ENCODE results near the gene ABCB9. TPM values are rescaled to one million over a fixed set of nuclear protein-coding genes. Genes with fewer than 3 reads are reported as not detected.

The ABCB9 gene
- total RNA-seq, 6 donors from 2014 or later = 2.1 to 9.9 (median 4.3) TPM

DNA sequence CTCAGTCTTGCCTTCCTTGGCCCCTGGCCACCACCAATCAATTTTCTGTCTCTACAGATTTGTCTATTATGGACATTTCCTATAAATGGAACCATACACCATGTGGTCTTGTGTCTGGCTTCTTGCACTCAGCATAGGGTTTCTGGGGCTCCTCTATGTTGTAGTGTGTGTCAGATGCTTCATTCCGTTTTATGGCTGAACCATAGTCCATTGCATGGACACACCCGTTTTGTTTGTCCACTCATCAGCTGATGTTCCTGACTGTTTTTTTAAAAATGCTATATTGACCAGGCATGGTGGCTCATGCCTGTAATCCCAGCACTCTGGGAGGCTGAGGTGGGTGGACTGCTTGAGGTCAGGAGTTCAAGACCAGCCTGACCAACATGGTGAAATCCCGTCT, 35.2 kb upstream of the ABCB9 start:
- no peak overlapping the region for H3K27ac ChIP-seq
- no peaks in the 10 kb centered on the region for H3K9me3 ChIP-seq
- 89 to 93% methylated on average over 3 of the region's 3 CpGs for WGBS, 2 donors
- ATAC-seq (ENCODE audit: low FRiP score in 2 of 2) = no peak
- TF ChIP-seq POLR2AphosphoS5 (IDR thresholded peaks at IDR 0.05) = no peak
- no peak for TF ChIP-seq POLR2A (IDR thresholded peaks at IDR 0.05)
- TF ChIP-seq EP300 (IDR thresholded peaks at IDR 0.05) = no peak
- TF ChIP-seq, protein P1, sequence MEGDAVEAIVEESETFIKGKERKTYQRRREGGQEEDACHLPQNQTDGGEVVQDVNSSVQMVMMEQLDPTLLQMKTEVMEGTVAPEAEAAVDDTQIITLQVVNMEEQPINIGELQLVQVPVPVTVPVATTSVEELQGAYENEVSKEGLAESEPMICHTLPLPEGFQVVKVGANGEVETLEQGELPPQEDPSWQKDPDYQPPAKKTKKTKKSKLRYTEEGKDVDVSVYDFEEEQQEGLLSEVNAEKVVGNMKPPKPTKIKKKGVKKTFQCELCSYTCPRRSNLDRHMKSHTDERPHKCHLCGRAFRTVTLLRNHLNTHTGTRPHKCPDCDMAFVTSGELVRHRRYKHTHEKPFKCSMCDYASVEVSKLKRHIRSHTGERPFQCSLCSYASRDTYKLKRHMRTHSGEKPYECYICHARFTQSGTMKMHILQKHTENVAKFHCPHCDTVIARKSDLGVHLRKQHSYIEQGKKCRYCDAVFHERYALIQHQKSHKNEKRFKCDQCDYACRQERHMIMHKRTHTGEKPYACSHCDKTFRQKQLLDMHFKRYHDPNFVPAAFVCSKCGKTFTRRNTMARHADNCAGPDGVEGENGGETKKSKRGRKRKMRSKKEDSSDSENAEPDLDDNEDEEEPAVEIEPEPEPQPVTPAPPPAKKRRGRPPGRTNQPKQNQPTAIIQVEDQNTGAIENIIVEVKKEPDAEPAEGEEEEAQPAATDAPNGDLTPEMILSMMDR (IDR thresholded peaks at IDR 0.05) = no peak
- peaks cover 2 to 64% (median 45%) of the 10 kb centered on the region in 4 donors for H3K36me3 ChIP-seq
- H3K4me3 ChIP-seq = no peak overlapping the region
- no peaks in the 10 kb centered on the region for H3K27me3 ChIP-seq
- H3K4me1 ChIP-seq = no peaks in the 10 kb centered on the region
- no peak for DNase-seq

DNA sequence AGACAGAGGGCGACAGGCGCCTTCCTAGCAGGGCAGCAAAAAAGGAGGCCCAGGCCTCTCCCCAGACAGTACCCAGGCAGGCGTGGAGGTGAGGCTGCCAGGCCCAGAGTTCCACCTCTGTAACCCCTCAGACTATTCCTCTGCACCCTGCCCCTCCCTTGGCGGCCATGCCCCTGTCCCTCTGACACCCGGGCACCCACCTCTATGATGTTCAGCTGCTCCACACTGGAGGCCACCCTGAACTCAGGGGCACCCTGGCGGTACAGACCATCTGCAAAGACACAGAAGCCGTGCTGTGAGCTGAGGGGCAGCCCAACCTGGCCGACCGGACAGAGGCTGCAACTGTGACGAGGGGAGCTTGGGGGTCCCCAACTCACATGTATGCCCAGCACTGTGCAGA, 34.3 kb upstream of the ABCB9 start:
- no peak for DNase-seq
- ATAC-seq (ENCODE audit: low FRiP score in 2 of 2) = no peak
- H3K9me3 ChIP-seq = no peaks in the 10 kb centered on the region
- no peak overlapping the region for H3K27ac ChIP-seq
- H3K4me3 ChIP-seq = no peak overlapping the region
- 95 to 100% methylated on average over 3 to 10 of the region's 10 CpGs for WGBS, 2 donors
- TF ChIP-seq POLR2AphosphoS5 (IDR thresholded peaks at IDR 0.05) (no peak), EP300 (IDR thresholded peaks at IDR 0.05) (no peak), POLR2A (IDR thresholded peaks at IDR 0.05) (no peak)
- TF ChIP-seq, protein P1 (IDR thresholded peaks at IDR 0.05) = no peak
- no peaks in the 10 kb centered on the region for H3K4me1 ChIP-seq
- peaks cover 2 to 70% (median 46%) of the 10 kb centered on the region in 4 donors for H3K36me3 ChIP-seq
- no peaks in the 10 kb centered on the region for H3K27me3 ChIP-seq

DNA sequence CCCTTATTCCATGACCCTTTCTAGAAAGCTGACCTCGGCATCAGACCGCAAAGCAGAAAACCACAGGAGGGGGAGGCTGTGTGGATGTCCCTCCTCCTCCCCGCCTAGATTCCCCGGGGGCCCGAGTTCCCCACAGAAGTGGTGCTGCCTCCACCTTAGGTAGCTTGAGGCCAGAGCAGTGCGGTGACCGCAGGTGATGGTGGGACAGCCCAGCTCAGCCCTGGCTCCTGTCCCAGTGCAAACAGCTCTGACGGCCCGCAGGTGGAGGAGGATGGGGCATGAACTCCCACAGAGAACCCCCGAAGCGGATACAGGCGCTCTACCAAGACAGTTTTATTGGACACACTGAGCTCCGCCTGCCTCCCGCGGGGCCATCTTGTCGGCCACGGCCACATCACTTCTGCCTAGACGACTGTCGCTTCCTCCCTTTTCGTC, 33.7 kb upstream of the ABCB9 start:
- no peaks in the 10 kb centered on the region for H3K4me1 ChIP-seq
- no peaks in the 10 kb centered on the region for H3K9me3 ChIP-seq
- peaks cover 2 to 68% (median 44%) of the 10 kb centered on the region in 4 donors for H3K36me3 ChIP-seq
- no peak overlapping the region for H3K27ac ChIP-seq
- DNase-seq = no peak
- WGBS, 2 donors = 77 to 90% methylated on average over 18 to 20 of the region's 20 CpGs
- TF ChIP-seq, protein P1 (IDR thresholded peaks at IDR 0.05) = no peak
- TF ChIP-seq POLR2A (IDR thresholded peaks at IDR 0.05) = no peak
- no peak for TF ChIP-seq POLR2AphosphoS5 (IDR thresholded peaks at IDR 0.05)
- TF ChIP-seq EP300 (IDR thresholded peaks at IDR 0.05) = no peak
- no peak overlapping the region for H3K4me3 ChIP-seq
- ATAC-seq (ENCODE audit: low FRiP score in 2 of 2) = no peak
- no peaks in the 10 kb centered on the region for H3K27me3 ChIP-seq

DNA sequence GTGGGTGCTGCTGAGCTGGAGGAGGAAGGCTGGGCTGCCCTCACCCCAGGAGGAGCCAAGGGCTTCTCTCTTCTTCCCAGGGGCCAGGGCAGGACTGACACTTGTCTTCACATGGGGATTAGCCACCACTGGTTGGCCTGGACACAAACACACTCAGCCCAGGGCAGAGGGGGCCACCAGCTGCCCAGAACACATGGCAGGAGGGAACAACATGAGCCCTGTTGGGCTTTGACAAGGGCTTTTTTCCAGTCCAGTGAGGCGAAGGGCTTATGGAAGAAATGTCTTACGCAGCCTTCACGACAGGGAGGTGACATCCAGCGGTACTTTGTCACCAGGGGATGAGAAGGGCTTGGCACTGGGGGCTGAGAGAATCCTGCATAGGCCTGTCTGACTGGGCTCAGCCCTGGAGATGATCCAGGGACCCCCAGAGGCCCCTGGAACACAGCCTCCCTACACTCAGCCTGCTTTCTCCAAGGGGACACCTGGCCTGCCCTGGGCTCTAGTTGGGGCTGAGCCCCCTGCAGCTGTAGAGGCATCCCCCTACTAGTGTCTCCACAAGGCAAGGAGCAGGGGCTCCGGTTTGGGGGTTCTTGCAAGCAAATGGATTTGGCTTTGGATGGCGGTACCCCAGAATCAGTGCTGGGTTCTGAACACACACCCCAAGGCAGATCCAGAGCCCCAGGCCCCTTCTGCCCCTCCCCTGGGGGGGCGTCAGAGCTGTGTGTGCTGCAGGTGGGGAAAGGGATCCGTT, 33.1 kb upstream of the ABCB9 start:
- Histone ChIP-seq H3K27me3 (no peaks in the 10 kb centered on the region), H3K36me3 (peaks cover 2 to 65% (median 41%) of the 10 kb centered on the region in 4 donors), H3K9me3 (no peaks in the 10 kb centered on the region), H3K4me1 (no peaks in the 10 kb centered on the region), H3K27ac (no peak overlapping the region), H3K4me3 (no peak overlapping the region)
- DNase-seq (no peak), ATAC-seq (ENCODE audit: low FRiP score in 2 of 2) (no peak)
- no peak for TF ChIP-seq POLR2A (IDR thresholded peaks at IDR 0.05)
- TF ChIP-seq EP300 (IDR thresholded peaks at IDR 0.05) = no peak
- 89 to 100% methylated on average over 2 to 8 of the region's 8 CpGs for WGBS, 2 donors

DNA sequence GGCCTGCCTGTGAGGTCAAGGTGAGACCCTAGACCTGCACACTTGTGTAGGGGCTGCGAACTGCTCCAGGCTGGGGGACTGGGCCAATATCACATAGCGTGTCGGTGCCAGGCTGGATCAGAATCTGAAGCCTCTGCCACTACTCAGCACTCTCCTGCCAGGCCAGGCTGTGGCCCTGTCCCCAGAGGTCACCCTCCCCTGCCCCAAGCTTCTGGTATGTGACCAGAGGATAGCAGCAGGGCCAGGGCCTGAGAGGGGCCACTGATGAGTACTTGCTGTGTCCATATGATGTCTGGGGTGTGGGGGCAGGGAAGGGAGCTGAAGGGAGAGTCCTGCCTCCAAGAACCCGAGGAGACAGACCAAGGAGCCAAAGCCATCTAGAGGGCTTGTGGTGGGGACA, 32.1 kb upstream of the ABCB9 start:
- H3K9me3 ChIP-seq = no peaks in the 10 kb centered on the region
- no peak for ATAC-seq (ENCODE audit: low FRiP score in 2 of 2)
- H3K27ac ChIP-seq = no peak overlapping the region
- DNase-seq = no peak
- no peak overlapping the region for H3K4me3 ChIP-seq
- peaks cover 2 to 56% (median 35%) of the 10 kb centered on the region in 4 donors for H3K36me3 ChIP-seq
- H3K4me1 ChIP-seq = no peaks in the 10 kb centered on the region
- TF ChIP-seq, protein P1 (IDR thresholded peaks at IDR 0.05) = no peak
- TF ChIP-seq POLR2AphosphoS5 (IDR thresholded peaks at IDR 0.05) (no peak), EP300 (IDR thresholded peaks at IDR 0.05) (no peak), POLR2A (IDR thresholded peaks at IDR 0.05) (no peak)
- H3K27me3 ChIP-seq = no peaks in the 10 kb centered on the region
- 80 to 89% methylated on average over 1 to 4 of the region's 4 CpGs for WGBS, 2 donors

Data from upper lobe of left lung (tissue), 6 donors.